Left ventricle myocardium superior (tissue), 1 donor: ENCODE results near the gene ATP9B. TPM values are rescaled to one million over a fixed set of nuclear protein-coding genes. Genes with fewer than 3 reads are reported as not detected.
A peak's percentile ranks its signal among the peaks of the same experiment; 100 is the strongest.

ENCODE experiments used
- ATAC-seq: fragments of 200-7000 bp; cut with Tn5 transposase; one replicate; pipeline ENCODE4 v1.9.1; 2020; ENCODE audit warnings: mild to moderate bottlenecking, moderate library complexity
- DNase-seq: peaks from one replicate; pipeline ENCODE4 v3.0.0-alpha.2; 2020
- intact Hi-C: fragments of 100-400 bp; cut with micrococcal nuclease; formaldehyde crosslinking; loops from one replicate; pipeline ENCODE4 v1.11.0; 2022
- total RNA-seq: library from RNA; stranded (reverse); fragmentation: NEBNext Ultra II Directional; extraction: Animal tissue kit (Norgen Biotek cat#: 25700); gene quantifications from one replicate; pipeline ENCODE4 v1.2.1, GENCODE V29; 2021
- donor health status: DM: no; HTN: yes; CAD: no; lungs with severe emphysema.

Gene ATP9B
- total RNA-seq, 1 donor from 2014 or later = 14.0 TPM

GRCh38 chr18:79380816-79381806 is 311.9 kb downstream of the ATP9B start:
- DNase-seq (peak; percentile 78), ATAC-seq (peak; percentile 60)
- intact Hi-C loops = loop anchor here (5.0 kb wide), 1 partner anchor 261 kb away; no protein-coding TSS in a partner anchor

GRCh38 chr18:79381811-79382311 is 312.7 kb downstream of the ATP9B start:
- no peak for ATAC-seq
- no peak for DNase-seq
- intact Hi-C loops = loop anchor here (5.0 kb wide), 1 partner anchor 260 kb away; no protein-coding TSS in a partner anchor

- ATAC-seq = no peak
- intact Hi-C loops = loop anchor here (5.0 kb wide), 1 partner anchor 259 kb away; no protein-coding TSS in a partner anchor
Measured at GRCh38 chr18:79382681-79383387, 313.6 kb downstream of the ATP9B start.

GRCh38 chr18:79383388-79384056 is 314.3 kb downstream of the ATP9B start:
- intact Hi-C loops = loop anchor here (5.0 kb wide), 1 partner anchor 259 kb away; no protein-coding TSS in a partner anchor
- ATAC-seq (no peak), DNase-seq (no peak)

More at GRCh38 chr18:79382681-79383387, 313.6 kb downstream of the ATP9B start:
- no peak for DNase-seq

GRCh38 chr18:79384151-79384807 is 315.1 kb downstream of the ATP9B start:
- no peak for ATAC-seq
- intact Hi-C loops = loop anchor here (5.0 kb wide), 1 partner anchor 258 kb away; no protein-coding TSS in a partner anchor
- no peak for DNase-seq

- intact Hi-C loops = loop anchor here (5.0 kb wide), 1 partner anchor 257 kb away; no protein-coding TSS in a partner anchor
Measured at GRCh38 chr18:79384834-79385233, 315.6 kb downstream of the ATP9B start.

GRCh38 chr18:79385326-79385707 is 316.1 kb downstream of the ATP9B start:
- intact Hi-C loops = no loop called here
- no peak for DNase-seq

More at GRCh38 chr18:79384834-79385233, 315.6 kb downstream of the ATP9B start:
- ATAC-seq (no peak), DNase-seq (no peak)

GRCh38 chr18:79385708-79386341 is 316.6 kb downstream of the ATP9B start:
- no peak for ATAC-seq
- intact Hi-C loops = no loop called here
- DNase-seq = no peak

More at GRCh38 chr18:79385326-79385707, 316.1 kb downstream of the ATP9B start:
- ATAC-seq = no peak

GRCh38 chr18:79386547-79386946 is 317.4 kb downstream of the ATP9B start:
- intact Hi-C loops = no loop called here
- no peak for ATAC-seq
- DNase-seq = no peak

- no peak for DNase-seq
- intact Hi-C loops = no loop called here
- no peak for ATAC-seq
Measured at GRCh38 chr18:79387214-79387613, 318.0 kb downstream of the ATP9B start.

- intact Hi-C loops = no loop called here
- no peak for ATAC-seq
- no peak for DNase-seq
Measured at GRCh38 chr18:79387615-79388014, 318.4 kb downstream of the ATP9B start.

GRCh38 chr18:79388043-79388442 is 318.8 kb downstream of the ATP9B start:
- intact Hi-C loops = no loop called here
- ATAC-seq (no peak), DNase-seq (no peak)

GRCh38 chr18:79389689-79390088 is 320.5 kb downstream of the ATP9B start:
- ATAC-seq (no peak), DNase-seq (no peak)
- intact Hi-C loops = no loop called here

- no peak for ATAC-seq
- no peak for DNase-seq
- intact Hi-C loops = no loop called here
Measured at GRCh38 chr18:79392226-79392625, 323.0 kb downstream of the ATP9B start.

GRCh38 chr18:79393181-79393634 is 324.0 kb downstream of the ATP9B start:
- ATAC-seq = peak; percentile 6
- DNase-seq = peak; percentile 63

GRCh38 chr18:79393635-79394533 is 324.7 kb downstream of the ATP9B start:
- peak; percentile 97 for DNase-seq
- peak; percentile 79 for ATAC-seq
- intact Hi-C loops = no loop called here

More at GRCh38 chr18:79393181-79393634, 324.0 kb downstream of the ATP9B start:
- intact Hi-C loops = no loop called here
